Endometrial microvascular endothelial cells (primary cell): Measurements from ENCODE around the gene NRN1L. TPM values are rescaled to one million over a fixed set of nuclear protein-coding genes. Genes with fewer than 3 reads are reported as not detected.

ENCODE experiments used
- in situ Hi-C: cut with HindIII; loops from 2 replicates; pipeline ENCODE4 v1.10.0; 2017; ENCODE audit warnings: low sequenced_read_pairs, low pct_unique_long_range_greater_than_20kb; ENCODE audit errors: inconsistent ontology term
- total RNA-seq: library from RNA; depleted of rRNA; stranded (reverse); fragments of >200 nt; gene quantifications from one replicate; pipeline ENCODE4 v1.2.3, GENCODE V29; 2015; ENCODE audit errors: inconsistent ontology term

The NRN1L gene
- total RNA-seq, 1 donor from 2014 or later = not detected

DNA sequence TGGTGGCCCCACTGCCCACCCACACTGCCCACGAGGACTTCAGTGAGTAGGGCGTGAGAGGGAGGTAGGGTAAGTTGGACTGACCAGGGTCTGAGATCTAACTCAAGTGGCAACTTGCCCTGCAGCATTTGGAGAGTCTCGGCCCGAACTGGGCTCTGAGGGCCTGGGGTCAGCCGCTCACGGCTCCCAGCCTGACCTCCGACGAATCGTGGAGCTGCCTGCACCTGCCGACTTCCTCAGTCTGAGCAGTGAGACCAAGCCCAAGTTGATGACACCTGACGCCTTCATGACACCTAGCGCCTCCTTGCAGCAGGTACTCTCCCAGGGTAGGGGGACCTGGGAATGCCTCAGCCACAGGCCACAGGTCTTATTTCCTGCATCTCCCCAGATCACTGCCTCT lies 5.2 kb upstream of the NRN1L start:
- in situ Hi-C loops = loop anchor here (25.0 kb wide), 1 partner anchor 133 kb away; the partner anchor contains the start of genes DDX28, DPEP2NB and DUS2

DNA sequence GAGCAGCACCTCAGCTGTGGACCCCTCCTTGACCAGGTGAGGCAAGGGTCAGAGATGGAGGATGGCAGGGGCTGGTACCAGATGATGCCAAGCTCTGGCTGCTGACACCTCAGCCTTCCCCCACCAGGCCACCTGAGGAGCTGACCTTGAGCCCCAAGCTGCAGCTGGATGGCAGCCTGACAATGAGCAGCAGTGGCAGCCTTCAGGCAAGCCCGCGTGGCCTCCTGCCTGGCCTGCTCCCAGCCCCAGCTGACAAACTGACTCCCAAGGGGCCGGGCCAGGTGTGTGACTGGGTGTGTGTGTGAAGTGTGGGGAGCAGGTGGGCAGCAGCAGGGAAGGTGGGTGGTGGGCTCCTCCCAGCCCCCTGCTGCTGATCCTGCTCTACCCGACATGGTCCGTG lies 4.7 kb upstream of the NRN1L start:
- in situ Hi-C loops = loop anchor here (25.0 kb wide), 1 partner anchor 132 kb away; the partner anchor contains the start of genes DDX28, DPEP2NB and DUS2

GRCh38 chr16:67880584-67880983 lies 4.1 kb upstream of the NRN1L start:
- in situ Hi-C loops = loop anchor here (25.0 kb wide), 1 partner anchor 132 kb away; the partner anchor contains the start of genes DDX28, DPEP2NB and DUS2

GRCh38 chr16:67881621-67882161 lies 3.0 kb upstream of the NRN1L start:
- in situ Hi-C loops = loop anchor here (25.0 kb wide), 1 partner anchor 131 kb away; the partner anchor contains the start of genes DDX28, DPEP2NB and DUS2

- in situ Hi-C loops = loop anchor here (25.0 kb wide), 1 partner anchor 130 kb away; the partner anchor contains the start of genes DDX28, DPEP2NB and DUS2
Observed at GRCh38 chr16:67882374-67883145, 2.1 kb upstream of the NRN1L start.

- in situ Hi-C loops = loop anchor here (25.0 kb wide), 1 partner anchor 129 kb away; the partner anchor contains the start of genes DDX28, DPEP2NB and DUS2
Observed at GRCh38 chr16:67883146-67883871, 1.4 kb upstream of the NRN1L start.

- in situ Hi-C loops = loop anchor here (25.0 kb wide), 1 partner anchor 128 kb away; the partner anchor contains the start of genes DDX28, DPEP2NB and DUS2
Observed at GRCh38 chr16:67883872-67884261, 818 bp upstream of the NRN1L start.

DNA sequence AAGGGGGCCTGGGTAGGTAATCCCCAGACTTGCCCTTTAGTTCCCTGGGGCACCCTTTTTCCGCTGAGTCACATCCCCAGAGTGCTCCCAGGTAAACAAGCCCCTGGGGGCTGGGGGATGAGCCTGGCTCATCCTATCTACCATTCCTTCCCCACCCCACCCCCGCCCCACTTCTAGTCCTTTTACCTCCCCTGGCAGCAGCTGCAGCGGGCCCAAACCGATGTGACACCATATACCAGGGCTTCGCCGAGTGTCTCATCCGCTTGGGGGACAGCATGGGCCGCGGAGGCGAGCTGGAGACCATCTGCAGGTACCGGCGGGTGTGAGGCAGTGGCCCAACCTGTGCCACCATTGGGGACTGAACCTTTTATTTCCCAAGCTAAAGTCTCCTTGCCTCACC lies 860 bp downstream of the NRN1L start:
- in situ Hi-C loops = loop anchor here (25.0 kb wide), 1 partner anchor 127 kb away; the partner anchor contains the start of genes DDX28, DPEP2NB and DUS2

GRCh38 chr16:67885976-67886375 lies 1.3 kb downstream of the NRN1L start:
- in situ Hi-C loops = loop anchor here (25.0 kb wide), 1 partner anchor 126 kb away; the partner anchor contains the start of genes DDX28, DPEP2NB and DUS2

DNA sequence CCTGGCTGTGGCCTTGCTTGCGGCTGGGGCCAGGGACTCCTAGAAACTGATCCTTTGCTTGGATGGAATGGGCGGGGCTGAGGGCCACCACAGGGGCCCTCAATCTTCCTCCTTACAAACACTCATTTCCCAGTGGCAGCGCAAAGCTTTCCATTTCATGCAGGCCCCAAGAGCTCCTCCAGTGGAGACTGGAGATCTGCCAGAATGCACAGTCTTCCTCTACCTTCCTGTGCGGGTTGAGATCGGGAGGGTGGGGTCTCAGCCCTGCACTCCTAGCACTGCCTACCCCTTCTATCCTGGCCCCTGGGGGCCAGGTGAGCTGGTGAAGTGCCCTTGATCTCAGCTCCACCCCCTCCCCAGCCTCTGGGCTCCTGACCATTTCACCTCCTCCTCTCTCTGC lies 1.7 kb downstream of the NRN1L start:
- in situ Hi-C loops = loop anchor here (25.0 kb wide), 1 partner anchor 126 kb away; the partner anchor contains the start of genes DDX28, DPEP2NB and DUS2

- in situ Hi-C loops = loop anchor here (25.0 kb wide), 1 partner anchor 124 kb away; the partner anchor contains the start of genes DDX28, DPEP2NB and DUS2
Observed at GRCh38 chr16:67888331-67888730, 3.6 kb downstream of the NRN1L start.

DNA sequence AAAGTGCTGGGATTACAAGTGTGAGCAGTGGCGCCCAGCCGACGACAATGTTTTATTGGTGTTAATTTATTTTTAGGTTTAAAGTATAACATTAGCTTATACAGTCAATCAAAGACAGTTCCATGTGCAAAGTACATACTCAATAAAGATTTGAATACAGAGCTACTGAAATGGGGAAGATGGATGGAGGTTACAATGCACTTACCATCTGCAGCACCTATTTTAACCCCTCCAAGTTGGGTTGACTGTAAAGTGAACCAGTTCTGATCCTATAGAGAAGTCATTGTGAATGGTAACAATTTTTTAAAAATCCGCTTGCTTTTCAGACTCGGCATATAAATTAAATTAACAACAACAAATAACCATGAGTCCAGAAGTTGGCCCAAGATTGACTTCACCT lies 7.7 kb downstream of the NRN1L start:
- in situ Hi-C loops = loop anchor here (25.0 kb wide), 1 partner anchor 120 kb away; the partner anchor contains the start of genes DDX28, DPEP2NB and DUS2

GRCh38 chr16:67892899-67893742 lies 8.4 kb downstream of the NRN1L start, which contains the start of gene PSKH1:
TSS of gene PSKH1 (plus strand) at chr16:67893254. CDS start at chr16:67908750, 15,496 bp downstream.
- in situ Hi-C loops = loop anchor here (25.0 kb wide), 1 partner anchor 119 kb away; the partner anchor contains the start of genes DDX28, DPEP2NB and DUS2

GRCh38 chr16:67893743-67894399 lies 9.2 kb downstream of the NRN1L start:
- in situ Hi-C loops = loop anchor here (25.0 kb wide), 1 partner anchor 118 kb away; the partner anchor contains the start of genes DDX28, DPEP2NB and DUS2

DNA sequence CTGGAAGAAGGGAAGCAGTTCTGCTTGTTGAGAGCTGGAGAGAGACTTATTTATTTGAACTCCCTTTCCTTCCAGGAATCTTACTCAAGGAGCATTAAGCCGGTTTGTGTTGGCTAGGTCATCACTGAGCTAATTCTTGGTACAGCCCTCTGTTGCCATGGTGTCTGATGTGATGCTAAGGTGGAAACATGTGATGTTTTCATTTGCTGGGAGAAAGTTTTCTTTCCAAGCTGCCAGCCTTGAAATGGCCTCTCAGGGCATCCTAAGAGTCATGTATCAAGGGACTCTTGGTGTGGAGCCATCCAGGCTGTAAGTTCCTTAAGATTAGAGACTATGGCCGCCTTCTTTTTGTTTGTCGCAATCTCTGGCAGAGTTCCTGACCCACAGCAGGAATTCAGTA lies 12.5 kb downstream of the NRN1L start:
- in situ Hi-C loops = loop anchor here (25.0 kb wide), 1 partner anchor 115 kb away; the partner anchor contains the start of genes DDX28, DPEP2NB and DUS2

GRCh38 chr16:67901734-67902133 lies 17.0 kb downstream of the NRN1L start:
- in situ Hi-C loops = no loop called here

DNA sequence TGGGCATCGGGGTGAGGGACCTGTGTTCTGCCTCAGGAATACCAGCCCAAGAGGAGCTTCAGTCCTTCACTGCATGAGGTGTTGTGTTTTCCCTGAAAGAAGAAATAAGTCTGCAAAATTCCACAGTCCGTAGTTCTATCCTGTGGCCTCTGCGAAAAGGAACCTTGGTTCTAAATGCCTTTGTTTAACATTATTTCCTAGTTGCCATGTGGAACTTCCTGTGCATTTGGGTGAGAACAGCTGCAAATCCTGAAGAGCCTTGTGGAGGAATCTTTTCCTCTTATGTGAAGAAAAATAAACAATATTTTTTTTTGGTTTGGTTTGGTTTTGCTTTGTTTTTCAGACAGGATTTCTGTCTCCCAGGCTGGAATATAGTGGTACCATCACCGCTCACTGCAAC lies 18.1 kb downstream of the NRN1L start:
- in situ Hi-C loops = no loop called here
